Neural cell (in vitro differentiated cells): Measurements from ENCODE around the gene SEBOX.

Experiments
- EZH2 ChIP-seq: fragments of 200-600, 300-800 bp; shearing (Covaris generic), sonication (generic); IDR thresholded peaks from 2 replicates; pipeline ENCODE4 v1.6.1; 2014; ENCODE audit warnings: antibody characterized with exemption, low read length, borderline replicate concordance, mild to moderate bottlenecking; ENCODE audit not compliant: insufficient read depth, poor library complexity, severe bottlenecking
- REST ChIP-seq: IDR thresholded peaks from 2 replicates; pipeline ENCODE4 v1.6.1; 2012; ENCODE audit warnings: borderline replicate concordance
- TF ChIP-seq, protein P1 (sequence below): fragments of 450-650 bp; IDR thresholded peaks from 2 replicates; pipeline ENCODE4 v1.5.1; 2014; ENCODE audit warnings: antibody characterized with exemption, mild to moderate bottlenecking, moderate library complexity; ENCODE audit not compliant: poor library complexity, severe bottlenecking

DNA sequence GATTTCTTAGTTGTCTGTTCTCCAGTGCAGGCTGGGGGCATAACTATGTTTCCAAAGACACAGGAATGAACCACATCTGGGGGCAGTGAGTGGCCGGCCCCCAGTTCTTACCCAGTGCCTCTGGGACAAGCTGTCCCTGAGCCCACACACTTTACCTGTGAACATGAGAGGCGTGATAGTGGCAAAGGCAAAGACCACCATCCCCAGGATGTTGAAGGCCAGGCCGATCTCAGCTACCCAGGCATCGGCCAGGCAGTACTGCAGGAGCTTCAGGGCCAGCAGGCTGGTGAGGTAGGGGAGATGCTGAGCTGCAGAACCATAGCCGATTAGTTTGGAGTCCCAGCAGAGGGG, 39.4 kb upstream of the SEBOX start:
- TF ChIP-seq REST (no peak), EZH2 (no peak)
- TF ChIP-seq, protein P1, sequence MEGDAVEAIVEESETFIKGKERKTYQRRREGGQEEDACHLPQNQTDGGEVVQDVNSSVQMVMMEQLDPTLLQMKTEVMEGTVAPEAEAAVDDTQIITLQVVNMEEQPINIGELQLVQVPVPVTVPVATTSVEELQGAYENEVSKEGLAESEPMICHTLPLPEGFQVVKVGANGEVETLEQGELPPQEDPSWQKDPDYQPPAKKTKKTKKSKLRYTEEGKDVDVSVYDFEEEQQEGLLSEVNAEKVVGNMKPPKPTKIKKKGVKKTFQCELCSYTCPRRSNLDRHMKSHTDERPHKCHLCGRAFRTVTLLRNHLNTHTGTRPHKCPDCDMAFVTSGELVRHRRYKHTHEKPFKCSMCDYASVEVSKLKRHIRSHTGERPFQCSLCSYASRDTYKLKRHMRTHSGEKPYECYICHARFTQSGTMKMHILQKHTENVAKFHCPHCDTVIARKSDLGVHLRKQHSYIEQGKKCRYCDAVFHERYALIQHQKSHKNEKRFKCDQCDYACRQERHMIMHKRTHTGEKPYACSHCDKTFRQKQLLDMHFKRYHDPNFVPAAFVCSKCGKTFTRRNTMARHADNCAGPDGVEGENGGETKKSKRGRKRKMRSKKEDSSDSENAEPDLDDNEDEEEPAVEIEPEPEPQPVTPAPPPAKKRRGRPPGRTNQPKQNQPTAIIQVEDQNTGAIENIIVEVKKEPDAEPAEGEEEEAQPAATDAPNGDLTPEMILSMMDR: no peak
